Measurements from ENCODE around the gene KCNH1. TPM values are rescaled to one million over a fixed set of nuclear protein-coding genes. Genes with fewer than 3 reads are reported as not detected.
A peak's percentile ranks its signal among the peaks of the same experiment; 100 is the strongest.

Gene KCNH1
- total RNA-seq, 2 experiments from 2014 or later = not detected

DNA sequence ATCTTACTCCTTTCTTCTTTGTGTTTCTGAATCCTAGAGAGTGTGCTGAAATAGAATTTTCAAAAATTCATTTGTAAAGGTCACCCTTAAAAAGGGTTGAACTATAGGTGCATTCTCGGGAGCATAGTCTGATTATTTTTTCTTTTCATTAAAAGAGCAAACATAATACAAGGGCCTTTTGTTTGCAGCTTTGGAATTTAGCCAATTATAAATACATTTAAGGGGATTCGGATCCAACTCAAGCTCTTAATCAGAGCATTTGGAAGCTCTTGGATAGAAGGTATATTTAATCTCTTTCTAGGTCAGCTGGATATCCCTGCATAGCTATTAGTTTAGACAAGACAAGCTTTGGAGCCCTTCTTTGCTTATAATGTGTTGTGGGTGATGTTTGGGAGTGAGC, 483.5 kb downstream of the KCNH1 start:
- Mint-ChIP-seq H3K4me3 (no peak overlapping the region), H3K4me1 (peaks cover 16% of the 10 kb centered on the region), H3K27ac (no peak overlapping the region), H3K36me3 (no peaks in the 10 kb centered on the region), H3K27me3 (no peaks in the 10 kb centered on the region), H3K9me3 (ENCODE audit: low read depth) (peaks cover 4% of the 10 kb centered on the region)
- no peak for ATAC-seq
- CTCF ChIA-PET = no interaction called here
- no peak for DNase-seq

DNA sequence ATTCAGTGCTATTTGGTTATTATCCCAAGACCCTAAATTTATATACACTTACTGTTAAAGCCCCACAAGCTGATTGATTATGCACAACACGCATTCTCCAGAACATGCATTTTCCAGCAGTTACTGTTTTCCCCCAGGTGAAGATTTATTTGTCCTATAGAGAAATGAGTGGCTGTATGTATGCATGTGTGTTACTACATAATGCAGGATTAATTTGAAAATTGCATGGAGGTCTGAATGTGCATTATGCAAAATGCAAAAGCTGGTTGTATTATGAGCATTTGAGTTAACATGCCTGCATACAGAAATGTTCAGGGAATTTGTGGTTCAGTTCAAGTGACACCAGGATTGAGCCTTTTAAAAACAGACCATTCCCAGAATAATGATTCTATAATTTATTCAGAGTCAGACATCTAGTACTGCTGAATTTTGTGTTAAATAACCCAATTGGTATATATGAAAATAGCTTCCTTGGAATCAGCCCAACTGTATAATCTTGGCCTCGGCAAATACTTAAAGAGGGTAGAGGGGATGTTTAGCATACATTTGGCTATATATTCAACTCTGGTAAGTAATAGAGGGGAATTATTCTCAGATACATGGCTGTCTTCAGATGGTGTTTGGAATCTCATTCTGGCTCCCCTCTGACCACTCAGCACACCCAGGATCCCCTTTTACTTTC, 485.2 kb downstream of the KCNH1 start:
- CTCF ChIA-PET = no interaction called here

DNA sequence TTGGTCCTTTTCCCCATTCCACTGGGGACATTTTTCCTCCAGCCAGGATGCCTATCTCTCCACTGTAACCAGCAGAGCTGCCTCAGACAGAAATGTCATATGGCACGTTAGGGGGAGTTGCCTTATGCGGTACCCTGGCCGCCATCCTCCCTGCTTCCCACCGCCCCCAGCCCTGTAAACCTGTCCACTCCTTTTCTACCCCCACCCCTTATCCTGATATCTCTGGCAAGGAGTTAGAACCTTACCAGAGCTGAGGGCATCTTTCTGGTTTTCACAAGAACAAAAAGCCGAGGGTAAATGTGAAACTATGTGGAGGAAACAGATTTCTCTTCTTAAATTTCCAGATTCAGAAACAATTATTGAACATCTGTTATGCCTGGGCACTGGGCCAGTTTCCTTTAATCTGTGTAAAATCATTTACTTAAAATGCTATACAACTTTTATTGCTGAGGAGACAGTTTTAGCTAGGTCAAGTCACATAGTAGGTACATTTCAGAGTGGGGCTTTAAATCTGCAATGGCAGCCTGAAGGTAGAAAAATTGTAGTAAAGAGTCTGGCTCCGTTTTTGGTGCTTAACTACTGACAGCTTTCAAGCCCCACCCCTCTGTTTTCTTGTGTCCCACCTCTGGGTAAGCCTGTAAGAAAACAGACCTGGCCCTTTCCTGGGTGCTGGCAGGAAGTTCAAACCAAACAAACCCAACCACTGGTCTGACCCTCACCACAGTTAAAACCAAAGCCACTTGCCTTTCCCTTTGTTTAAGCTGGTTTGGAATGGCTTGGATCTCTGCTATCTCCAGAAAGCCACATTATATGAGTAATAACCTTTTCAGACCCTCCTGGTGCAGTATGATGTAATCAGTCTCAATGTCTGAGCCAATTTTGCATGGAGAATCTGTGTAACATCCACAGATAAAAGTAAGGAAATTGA, 486.3 kb downstream of the KCNH1 start:
- no peaks in the 10 kb centered on the region for H3K27me3 Mint-ChIP-seq
- ATAC-seq (no peak), DNase-seq (no peak)
- H3K36me3 Mint-ChIP-seq = no peaks in the 10 kb centered on the region
- no peak overlapping the region for H3K4me3 Mint-ChIP-seq
- peak overlapping the region; percentile 35 for H3K27ac Mint-ChIP-seq
- H3K9me3 Mint-ChIP-seq (ENCODE audit: low read depth) = no peaks in the 10 kb centered on the region
- CTCF ChIA-PET = interaction anchor here (0.9 kb wide), 1 partner anchor 302 kb away, joined by 3 read pairs; no protein-coding TSS in a partner anchor
- peaks cover 16% of the 10 kb centered on the region for H3K4me1 Mint-ChIP-seq

More for the DNA sequence above, 485.2 kb downstream of the KCNH1 start:
- Mint-ChIP-seq H3K27me3 (no peaks in the 10 kb centered on the region), H3K36me3 (no peaks in the 10 kb centered on the region), H3K27ac (no peak overlapping the region), H3K9me3 (ENCODE audit: low read depth) (peaks cover 1% of the 10 kb centered on the region), H3K4me1 (peaks cover 16% of the 10 kb centered on the region), H3K4me3 (no peak overlapping the region)
- no peak for ATAC-seq
- DNase-seq = no peak

DNA sequence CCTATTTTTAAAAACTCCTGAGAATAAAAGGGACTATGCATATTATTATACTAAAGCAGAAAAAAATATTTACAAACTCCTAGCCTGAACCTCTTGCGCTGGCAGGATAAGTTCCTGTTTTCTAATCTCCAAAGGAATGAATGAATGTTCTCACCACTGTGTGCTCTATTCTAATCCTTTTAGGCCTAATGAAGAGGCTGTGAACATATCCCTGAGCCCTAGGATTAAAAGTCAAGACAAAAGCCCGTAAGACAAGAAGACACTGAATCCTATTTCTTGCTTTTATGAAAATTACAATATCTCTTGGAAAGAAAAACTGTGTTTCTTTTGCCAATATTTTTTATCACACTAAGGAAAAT, 487.7 kb downstream of the KCNH1 start:
- DNase-seq = no peak
- Mint-ChIP-seq H3K4me3 (no peak overlapping the region), H3K27ac (no peak overlapping the region), H3K27me3 (no peaks in the 10 kb centered on the region), H3K36me3 (no peaks in the 10 kb centered on the region), H3K4me1 (peaks cover 16% of the 10 kb centered on the region), H3K9me3 (ENCODE audit: low read depth) (no peaks in the 10 kb centered on the region)
- no peak for ATAC-seq
- CTCF ChIA-PET = no interaction called here

DNA sequence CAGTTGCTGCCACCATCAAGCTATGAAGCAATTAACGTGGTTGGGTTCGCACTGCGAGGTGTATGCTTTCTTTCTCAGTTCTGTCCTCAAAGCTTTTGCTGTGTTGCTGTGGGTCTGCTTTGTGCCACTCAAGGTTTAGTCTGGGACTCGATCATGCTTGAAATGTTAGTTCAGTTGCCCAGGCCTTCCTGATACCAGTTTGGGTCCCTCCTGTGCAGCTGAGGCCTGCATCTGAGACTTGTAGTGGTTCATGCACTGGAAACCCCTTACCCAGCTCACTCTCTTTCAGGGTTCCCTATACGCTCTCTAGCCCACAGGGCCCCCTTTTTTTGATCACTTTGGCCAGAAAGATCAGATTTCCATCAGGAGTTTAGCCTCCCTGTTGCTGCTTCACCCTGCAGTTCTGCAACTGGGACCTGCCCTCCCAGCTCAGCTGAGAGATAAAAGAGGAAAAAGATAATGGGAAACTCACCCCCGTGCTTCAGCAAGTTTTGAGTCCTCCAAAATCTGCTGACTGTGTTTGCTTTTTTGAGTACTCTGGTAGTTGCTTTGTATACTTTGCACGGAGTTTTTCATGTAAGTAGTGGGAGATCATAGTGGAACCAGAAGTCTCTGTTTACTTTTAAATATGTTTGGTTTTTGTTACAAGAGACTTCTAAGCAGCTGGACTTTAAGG, 488.2 kb downstream of the KCNH1 start:
- no peak for DNase-seq
- Mint-ChIP-seq H3K9me3 (ENCODE audit: low read depth) (no peaks in the 10 kb centered on the region), H3K4me1 (peaks cover 16% of the 10 kb centered on the region), H3K27me3 (no peaks in the 10 kb centered on the region), H3K4me3 (no peak overlapping the region), H3K36me3 (no peaks in the 10 kb centered on the region), H3K27ac (no peak overlapping the region)
- no peak for ATAC-seq
- CTCF ChIA-PET = no interaction called here

DNA sequence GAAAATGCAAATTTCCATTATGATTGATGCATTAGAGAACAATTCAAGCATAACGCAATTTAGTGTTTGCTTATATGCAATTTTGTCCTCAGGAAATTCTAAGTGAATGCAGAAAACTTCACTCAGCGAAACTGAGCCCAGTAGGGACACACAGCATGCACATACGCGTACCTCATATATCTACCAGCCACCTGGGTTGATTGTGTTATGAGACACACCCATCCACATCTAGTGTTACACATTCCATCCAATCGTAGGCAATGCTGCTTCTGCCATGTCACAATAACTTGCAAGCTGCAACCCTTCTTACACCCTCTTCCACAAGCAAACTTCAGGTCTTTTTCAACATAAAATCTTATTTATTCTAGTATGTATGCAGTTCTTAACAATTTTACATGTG, 492.4 kb downstream of the KCNH1 start:
- peaks cover 2% of the 10 kb centered on the region for H3K27me3 Mint-ChIP-seq
- no peaks in the 10 kb centered on the region for H3K4me1 Mint-ChIP-seq
- DNase-seq = no peak
- no peak overlapping the region for H3K27ac Mint-ChIP-seq
- CTCF ChIA-PET = no interaction called here
- no peak overlapping the region for H3K4me3 Mint-ChIP-seq
- no peaks in the 10 kb centered on the region for H3K36me3 Mint-ChIP-seq
- no peak for ATAC-seq
- no peaks in the 10 kb centered on the region for H3K9me3 Mint-ChIP-seq (ENCODE audit: low read depth)

DNA sequence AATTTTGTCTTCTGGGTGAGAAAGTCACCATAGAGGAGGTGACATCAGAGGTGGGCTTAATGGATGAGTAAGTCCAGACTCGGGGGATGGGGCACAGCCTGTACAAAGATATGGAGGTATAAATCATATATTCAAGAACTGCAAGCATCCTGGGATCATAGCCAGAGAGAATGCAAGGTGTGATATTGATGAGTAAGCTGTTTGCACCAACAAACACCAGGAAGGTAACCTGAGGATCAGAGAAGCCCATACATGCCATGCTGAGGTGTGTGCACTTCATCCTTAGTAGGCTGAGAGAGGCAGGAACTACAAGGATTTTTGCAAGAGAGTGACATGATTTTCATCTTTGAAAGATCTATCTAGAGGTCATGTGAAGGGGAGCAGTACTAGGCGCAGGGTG, 498.8 kb downstream of the KCNH1 start:
- H3K4me3 Mint-ChIP-seq = no peak overlapping the region
- H3K4me1 Mint-ChIP-seq = no peaks in the 10 kb centered on the region
- ATAC-seq (no peak), DNase-seq (no peak)
- peaks cover 2% of the 10 kb centered on the region for H3K27me3 Mint-ChIP-seq
- no peaks in the 10 kb centered on the region for H3K9me3 Mint-ChIP-seq (ENCODE audit: low read depth)
- H3K27ac Mint-ChIP-seq = no peak overlapping the region
- H3K36me3 Mint-ChIP-seq = no peaks in the 10 kb centered on the region
- CTCF ChIA-PET = no interaction called here

DNA sequence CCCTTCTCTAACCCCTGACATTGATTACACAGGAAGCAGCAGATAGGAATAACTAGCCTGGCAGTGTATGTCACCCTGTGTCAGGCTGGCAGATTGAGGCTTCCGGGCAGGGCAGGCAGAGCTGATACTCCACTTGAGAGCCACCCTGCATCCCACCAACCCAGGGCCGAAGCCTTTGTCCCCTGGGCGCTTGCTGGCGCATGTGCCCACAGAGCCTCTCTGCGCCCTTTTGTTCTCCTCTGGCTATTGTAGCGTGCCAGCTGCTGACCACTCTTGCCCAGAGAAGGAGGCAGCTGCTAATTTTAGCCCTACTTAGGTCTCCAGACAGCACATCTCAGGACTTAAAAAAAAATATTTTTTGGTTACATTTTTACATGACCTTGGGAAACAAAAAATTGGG, 500.3 kb downstream of the KCNH1 start:
- ATAC-seq (no peak), DNase-seq (no peak)
- H3K4me3 Mint-ChIP-seq = no peak overlapping the region
- H3K36me3 Mint-ChIP-seq = no peaks in the 10 kb centered on the region
- H3K4me1 Mint-ChIP-seq = no peaks in the 10 kb centered on the region
- no peak overlapping the region for H3K27ac Mint-ChIP-seq
- CTCF ChIA-PET = no interaction called here
- H3K9me3 Mint-ChIP-seq (ENCODE audit: low read depth) = no peaks in the 10 kb centered on the region
- H3K27me3 Mint-ChIP-seq = no peaks in the 10 kb centered on the region

DNA sequence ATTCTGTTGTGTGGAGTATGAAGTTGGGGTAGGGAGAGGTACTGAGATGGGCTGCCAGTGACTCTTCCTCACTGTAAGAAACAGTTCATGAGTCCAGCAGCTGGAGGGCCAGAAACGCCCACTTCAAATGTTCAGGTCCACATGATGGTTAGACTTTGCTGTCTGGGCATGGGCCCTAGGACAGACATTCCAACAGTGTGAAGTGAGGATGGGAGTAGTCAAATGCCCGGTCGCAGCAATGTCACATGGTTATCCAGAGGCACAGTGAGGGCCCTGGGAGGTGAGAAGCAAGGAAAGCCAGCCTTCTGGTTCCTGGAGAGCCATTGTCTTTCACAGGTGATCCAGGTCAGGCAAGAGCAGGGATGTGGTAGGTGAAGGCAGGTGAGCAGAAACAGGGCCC, 500.8 kb downstream of the KCNH1 start:
- DNase-seq (no peak), ATAC-seq (no peak)
- Mint-ChIP-seq H3K9me3 (ENCODE audit: low read depth) (no peaks in the 10 kb centered on the region), H3K27me3 (no peaks in the 10 kb centered on the region), H3K4me3 (no peak overlapping the region), H3K4me1 (no peaks in the 10 kb centered on the region), H3K36me3 (no peaks in the 10 kb centered on the region), H3K27ac (no peak overlapping the region)
- CTCF ChIA-PET = no interaction called here

DNA sequence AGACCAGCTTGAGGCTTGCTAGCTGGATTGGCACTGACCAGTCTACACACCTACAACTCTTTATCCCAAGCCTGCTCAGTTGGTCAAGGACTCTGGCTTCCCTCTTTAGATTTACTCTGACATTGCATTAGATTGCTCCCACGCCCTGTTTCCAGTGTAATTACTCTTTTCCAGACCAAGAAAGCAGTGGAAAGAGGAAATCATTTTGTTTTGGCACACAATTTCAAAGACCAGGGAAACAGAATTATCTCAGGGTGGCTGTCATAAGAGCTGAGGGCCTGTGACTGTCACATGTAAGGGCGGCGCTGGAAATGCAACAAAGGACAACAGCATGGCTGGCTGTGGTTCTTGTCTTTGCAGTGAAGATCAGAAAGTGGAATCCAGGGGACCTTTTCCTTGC, 502.5 kb downstream of the KCNH1 start:
- Mint-ChIP-seq H3K36me3 (no peaks in the 10 kb centered on the region), H3K4me3 (no peak overlapping the region), H3K9me3 (ENCODE audit: low read depth) (no peaks in the 10 kb centered on the region), H3K4me1 (no peaks in the 10 kb centered on the region), H3K27ac (no peak overlapping the region), H3K27me3 (no peaks in the 10 kb centered on the region)
- DNase-seq (no peak), ATAC-seq (no peak)
- CTCF ChIA-PET = no interaction called here

DNA sequence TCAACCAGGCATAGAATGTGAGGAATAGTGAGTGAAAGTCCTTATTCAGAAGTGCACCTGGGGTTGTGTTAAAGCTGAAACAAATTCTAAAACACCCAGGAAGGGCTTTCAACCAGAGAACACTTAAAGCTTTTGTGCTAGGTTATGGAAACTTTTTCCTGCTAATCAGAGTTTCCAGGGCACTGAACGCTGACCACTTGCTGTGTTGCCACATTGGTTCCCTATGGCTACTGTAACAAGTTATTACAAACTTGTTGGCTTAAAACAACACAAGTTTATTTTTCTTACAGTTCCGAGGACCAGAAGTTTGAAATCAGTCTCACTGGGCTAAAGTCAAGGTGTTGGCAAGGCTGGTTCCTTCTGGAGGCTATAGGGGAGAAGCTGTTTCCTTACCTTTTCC, 504.7 kb downstream of the KCNH1 start:
- Mint-ChIP-seq H3K27me3 (no peaks in the 10 kb centered on the region), H3K36me3 (no peaks in the 10 kb centered on the region), H3K4me1 (no peaks in the 10 kb centered on the region), H3K27ac (no peak overlapping the region), H3K9me3 (ENCODE audit: low read depth) (no peaks in the 10 kb centered on the region), H3K4me3 (no peak overlapping the region)
- ATAC-seq (no peak), DNase-seq (no peak)
- CTCF ChIA-PET = no interaction called here

DNA sequence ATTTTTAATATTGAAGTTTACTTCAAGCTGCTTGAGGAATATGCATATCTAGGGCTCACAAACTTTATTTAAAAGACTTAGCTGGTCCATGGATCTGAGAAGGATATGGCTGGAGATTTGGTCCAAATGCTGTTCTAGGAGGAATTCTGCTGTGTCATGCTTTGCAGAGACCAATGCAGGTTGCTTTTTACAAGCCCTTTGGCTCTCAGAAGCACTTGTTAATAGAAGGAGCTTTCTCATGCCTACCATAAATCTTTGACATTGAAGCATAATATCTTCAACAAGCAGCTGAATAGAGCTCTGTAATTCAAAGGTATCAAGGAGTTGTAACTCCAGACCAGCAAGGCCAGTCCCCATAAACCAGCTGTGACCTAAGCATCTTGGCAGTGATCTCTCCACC, 506.2 kb downstream of the KCNH1 start:
- CTCF ChIA-PET = no interaction called here
- Mint-ChIP-seq H3K27ac (no peak overlapping the region), H3K9me3 (ENCODE audit: low read depth) (no peaks in the 10 kb centered on the region), H3K4me1 (no peaks in the 10 kb centered on the region), H3K4me3 (no peak overlapping the region), H3K36me3 (no peaks in the 10 kb centered on the region), H3K27me3 (no peaks in the 10 kb centered on the region)
- DNase-seq (no peak), ATAC-seq (no peak)
